T-helper 1 cell treated with Interleukin-12 subunit alpha and Interleukin-12 subunit beta and Interleukin-4 antibody, amounts not matched to agents 30 ng/mL and 1 ng/mL, for 36 hours (primary cell): Measurements from ENCODE around the gene AQP2. TPM values are rescaled to one million over a fixed set of nuclear protein-coding genes. Genes with fewer than 3 reads are reported as not detected.
"Not testable (repeated sequence)": the region's sequence is repeated elsewhere in the genome, so short reads cannot be mapped to it uniquely, and the experiment has no call there.

Source experiments
- intact Hi-C: fragments of 100-400 bp; cut with micrococcal nuclease; formaldehyde crosslinking; loops from one replicate; pipeline ENCODE4 v1.15.1; 2024
- total RNA-seq: library from RNA; stranded (reverse); gene quantifications from 2 replicates; pipeline ENCODE4 v1.2.3, GENCODE V29; 2022

Gene AQP2
- total RNA-seq, 1 donor from 2014 or later: not detected

GRCh38 chr12:49984476-49985359 lies 34.2 kb downstream of the AQP2 start:
- intact Hi-C loops: no loop called here

- intact Hi-C loops: no loop called here
Measured at GRCh38 chr12:49985981-49986380, 35.4 kb downstream of the AQP2 start.

GRCh38 chr12:49986476-49986875 lies 35.9 kb downstream of the AQP2 start:
- intact Hi-C loops: not testable (repeated sequence)

GRCh38 chr12:49987625-49988303 lies 37.2 kb downstream of the AQP2 start:
- intact Hi-C loops: no loop called here

GRCh38 chr12:49989400-49989799 lies 38.9 kb downstream of the AQP2 start:
- intact Hi-C loops: not testable (repeated sequence)

- intact Hi-C loops: no loop called here
Measured at GRCh38 chr12:49990273-49990672, 39.7 kb downstream of the AQP2 start.

- intact Hi-C loops: no loop called here
Measured at GRCh38 chr12:49998453-49998852, 47.9 kb downstream of the AQP2 start.

GRCh38 chr12:50003595-50003994 lies 53.1 kb downstream of the AQP2 start:
- intact Hi-C loops: no loop called here

GRCh38 chr12:50004696-50005095 lies 54.2 kb downstream of the AQP2 start:
- intact Hi-C loops: no loop called here

- intact Hi-C loops: no loop called here
Measured at GRCh38 chr12:50005175-50005574, 54.6 kb downstream of the AQP2 start.

GRCh38 chr12:50006280-50006679 lies 55.7 kb downstream of the AQP2 start:
- intact Hi-C loops: no loop called here

- intact Hi-C loops: no loop called here
Measured at GRCh38 chr12:50006754-50007442, 56.4 kb downstream of the AQP2 start.

Other genes starting within 250 kb of the AQP2 start
- gene FMNL3, start 243.3 kb upstream of the AQP2 start, total RNA-seq: 49.0 and 50.2 TPM in 2 replicates
- gene TMBIM6, start 209.2 kb upstream of the AQP2 start, total RNA-seq: 469 and 485 TPM in 2 replicates
- gene NCKAP5L, start 122.3 kb upstream of the AQP2 start, total RNA-seq: 2.8 TPM in 2 replicates
- 5.8 and 6.0 TPM in 2 replicates for gene BCDIN3D, start 107.6 kb upstream of the AQP2 start, total RNA-seq
- 0.83 and 0.88 TPM in 2 replicates for gene FAIM2, start 46.8 kb upstream of the AQP2 start, total RNA-seq
- gene AQP5, start 11.1 kb downstream of the AQP2 start, total RNA-seq: not detected in 2 replicates
- gene AQP6, start 22.2 kb downstream of the AQP2 start, total RNA-seq: not detected in 2 replicates
- 112 TPM in 2 replicates for gene RACGAP1, start 74.8 kb downstream of the AQP2 start, total RNA-seq
- gene ASIC1, start 106.9 kb downstream of the AQP2 start, total RNA-seq: 4.6 TPM in 2 replicates
- gene SMARCD1, start 134.6 kb downstream of the AQP2 start, total RNA-seq: 69.9 and 72.5 TPM in 2 replicates
- 0.54 and 0.95 TPM in 2 replicates for gene GPD1, start 153.3 kb downstream of the AQP2 start, total RNA-seq
- 42.8 and 47.0 TPM in 2 replicates for gene COX14, start 161.5 kb downstream of the AQP2 start, total RNA-seq
- 56.3 and 65.7 TPM in 2 replicates for gene CERS5, start 216.6 kb downstream of the AQP2 start, total RNA-seq